Liver (tissue), 9 donors: ENCODE data around the gene SALL3. TPM values are rescaled to one million over a fixed set of nuclear protein-coding genes. Genes with fewer than 3 reads are reported as not detected.

Source experiments
- DNase-seq: peaks from one replicate; pipeline ENCODE4 v3.0.0-alpha.2; 2017; ENCODE audit warnings: low spot score
- H3K27ac ChIP-seq, 2 donors: one replicate each; pipeline ENCODE4 v1.7.0; 2013; ENCODE audit warnings: inconsistent platforms in 2 of 2, low read length in 2 of 2, control low read depth in 1 of 2, low read depth in 1 of 2, mild to moderate bottlenecking in 1 of 2
- H3K27me3 ChIP-seq, 4 donors: one replicate each; pipeline versions ENCODE4 v1.6.1 to v1.7.0; 2013; ENCODE audit warnings: low read length in 3 of 4, inconsistent platforms in 1 of 4, mild to moderate bottlenecking in 1 of 4, moderate library complexity in 1 of 4; ENCODE audit not compliant: control insufficient read depth in 4 of 4, insufficient read depth in 4 of 4
- H3K36me3 ChIP-seq, 4 donors: one replicate each; pipeline versions ENCODE4 v1.6.1 to v1.7.0; 2013; ENCODE audit warnings: low read length in 3 of 4, mild to moderate bottlenecking in 3 of 4, low read depth in 1 of 4, moderate library complexity in 1 of 4; ENCODE audit not compliant: control insufficient read depth in 4 of 4, insufficient read depth in 3 of 4
- H3K4me1 ChIP-seq, 4 donors: one replicate each; pipeline versions ENCODE4 v1.6.1 to v1.7.0; 2013; ENCODE audit warnings: low read length in 3 of 4, mild to moderate bottlenecking in 3 of 4, moderate library complexity in 1 of 4; ENCODE audit not compliant: control insufficient read depth in 4 of 4, insufficient read depth in 4 of 4
- H3K4me3 ChIP-seq, 3 donors: one replicate each; pipeline versions ENCODE4 v1.6.1 to v1.7.0; 2013; ENCODE audit warnings: low read length in 3 of 3, control low read depth in 1 of 3, low read depth in 1 of 3, mild to moderate bottlenecking in 1 of 3
- H3K9ac ChIP-seq, 2 donors: one replicate each; pipeline ENCODE4 v1.7.0; 2013; ENCODE audit warnings: low read length in 2 of 2, mild to moderate bottlenecking in 2 of 2, moderate library complexity in 2 of 2, control low read depth in 1 of 2, low read depth in 1 of 2
- H3K9me3 ChIP-seq, 4 donors: one replicate each; pipeline versions ENCODE4 v1.6.1 to v1.7.0; 2013; ENCODE audit warnings: low read length in 3 of 4; ENCODE audit not compliant: control insufficient read depth in 4 of 4
- ATF3 ChIP-seq: IDR thresholded peaks from 2 replicates; pipeline ENCODE4 v1.6.1; 2016; ENCODE audit warnings: antibody characterized with exemption
- CTCF ChIP-seq: fragments of 150-350 bp; IDR thresholded peaks from 2 replicates; pipeline ENCODE4 v1.5.1; 2017; ENCODE audit warnings: improper control_type of control experiment, low read depth, low read length; ENCODE audit not compliant: missing input control
- FOXA2 ChIP-seq: IDR thresholded peaks from 2 replicates; pipeline ENCODE4 v1.6.1; 2016; ENCODE audit warnings: antibody characterized with exemption
- NR2F2 ChIP-seq: IDR thresholded peaks from 2 replicates; pipeline ENCODE4 v1.6.1; 2016; ENCODE audit warnings: antibody characterized with exemption
- RAD21 ChIP-seq, 2 donors: IDR thresholded peaks; 2 replicates each; pipeline ENCODE4 v1.6.1; 2016; ENCODE audit warnings: antibody characterized with exemption in 2 of 2, mild to moderate bottlenecking in 2 of 2
- REST ChIP-seq: IDR thresholded peaks from 2 replicates; pipeline ENCODE4 v1.6.1; 2016; ENCODE audit warnings: antibody characterized with exemption, mild to moderate bottlenecking
- SP1 ChIP-seq: IDR thresholded peaks from 2 replicates; pipeline ENCODE4 v1.6.1; 2018; ENCODE audit warnings: antibody characterized with exemption, mild to moderate bottlenecking
- YY1 ChIP-seq: IDR thresholded peaks from 2 replicates; pipeline ENCODE4 v1.6.1; 2016; ENCODE audit warnings: antibody characterized with exemption, mild to moderate bottlenecking
- WGBS: extraction: QIAGEN DNeasy Blood & Tissue Kit; methylation state at CpG from one replicate; pipeline ENCODE4 v1.1.7; 2013; 5-methylcytosine and 5-hydroxymethylcytosine counted together
- polyA plus RNA-seq, 2 donors: library from polyadenylated mRNA; stranded (reverse) in 1 of 2; unstranded in 1 of 2; fragments of 200-250 nt in 1 of 2; fragments of >200 nt in 1 of 2; fragmentation: Nextera tagmentation in 1 of 2; extraction: Ambion mirVana in 1 of 2; gene quantifications; one replicate each; pipeline versions ENCODE4 v1.2.1 to v1.2.3, GENCODE V29; 2013 to 2015
- total RNA-seq, 2 donors: library from RNA; depleted of rRNA; stranded (reverse); fragments of >200 nt; gene quantifications; one replicate each; pipeline ENCODE4 v1.2.3, GENCODE V29; 2014
- TF ChIP-seq, protein P1 (sequence below): IDR thresholded peaks from 2 replicates; pipeline ENCODE4 v1.6.1; 2016; ENCODE audit warnings: antibody characterized with exemption
- donor health status: healthy.
- donor health status: healthy.
- donor health status: healthy.
- donor health status: healthy.
- donor health status: healthy.

The SALL3 gene
- total and polyA plus RNA-seq, 4 donors = not detected

DNA sequence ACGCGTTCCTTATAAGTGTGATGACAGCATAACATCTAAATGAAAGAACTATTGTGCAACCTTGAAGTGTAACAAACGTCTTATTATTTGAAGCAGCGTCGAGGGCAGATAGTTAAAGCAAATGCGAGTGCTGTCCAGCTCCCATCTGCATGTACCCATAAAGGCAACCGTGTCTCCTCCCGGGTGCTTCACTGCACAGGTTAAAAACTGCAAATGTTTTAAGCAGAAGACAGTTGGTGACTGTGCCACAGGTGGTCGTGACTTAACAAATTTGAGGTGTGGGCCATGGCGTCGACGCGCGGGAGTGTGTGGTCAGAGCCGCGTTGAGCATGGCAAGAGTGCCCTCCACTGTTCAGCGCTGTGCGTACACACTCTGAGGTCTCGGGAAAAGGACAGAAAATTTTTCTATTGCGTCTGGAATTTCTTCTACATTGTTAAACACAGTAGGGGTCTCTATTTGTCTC is 6.4 kb downstream of the SALL3 start:
- Histone ChIP-seq H3K4me3 (no peak overlapping the region), H3K27ac (no peak overlapping the region), H3K9me3 (peaks cover 0 to 2% (median 0%) of the 10 kb centered on the region in 4 donors), H3K36me3 (no peaks in the 10 kb centered on the region), H3K9ac (no peak overlapping the region), H3K4me1 (peaks cover 2 to 13% (median 8%) of the 10 kb centered on the region in 4 donors), H3K27me3 (peaks cover 0 to 30% (median 17%) of the 10 kb centered on the region in 4 donors)
- 11% methylated on average over 20 of the region's 20 CpGs for WGBS
- TF ChIP-seq YY1 (no peak), RAD21 (IDR thresholded peaks at IDR 0.05) (peak; percentile 64 to 66), FOXA2 (no peak), CTCF (peak; percentile 29)
- TF ChIP-seq, protein P1, sequence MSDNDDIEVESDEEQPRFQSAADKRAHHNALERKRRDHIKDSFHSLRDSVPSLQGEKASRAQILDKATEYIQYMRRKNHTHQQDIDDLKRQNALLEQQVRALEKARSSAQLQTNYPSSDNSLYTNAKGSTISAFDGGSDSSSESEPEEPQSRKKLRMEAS = no peak
- DNase-seq = no peak

GRCh38 chr18:78991446-78991845 is 11.8 kb downstream of the SALL3 start:
- no peaks in the 10 kb centered on the region for H3K4me1 ChIP-seq
- H3K9ac ChIP-seq = no peak overlapping the region
- H3K27ac ChIP-seq = no peak overlapping the region
- peaks cover 0 to 9% (median 6%) of the 10 kb centered on the region in 4 donors for H3K27me3 ChIP-seq
- WGBS = 73% methylated on average over 13 of the region's 13 CpGs
- H3K36me3 ChIP-seq = no peaks in the 10 kb centered on the region
- TF ChIP-seq REST (no peak), ATF3 (no peak), CTCF (no peak), NR2F2 (no peak), SP1 (no peak)
- DNase-seq = no peak
- no peaks in the 10 kb centered on the region for H3K9me3 ChIP-seq
- no peak overlapping the region for H3K4me3 ChIP-seq
